Measurements from ENCODE around the gene MORN5. TPM values are rescaled to one million over a fixed set of nuclear protein-coding genes. Genes with fewer than 3 reads are reported as not detected.

Gene MORN5
- total and polyA plus RNA-seq, 10 donors, result 1.4 TPM; not detected in 9

DNA sequence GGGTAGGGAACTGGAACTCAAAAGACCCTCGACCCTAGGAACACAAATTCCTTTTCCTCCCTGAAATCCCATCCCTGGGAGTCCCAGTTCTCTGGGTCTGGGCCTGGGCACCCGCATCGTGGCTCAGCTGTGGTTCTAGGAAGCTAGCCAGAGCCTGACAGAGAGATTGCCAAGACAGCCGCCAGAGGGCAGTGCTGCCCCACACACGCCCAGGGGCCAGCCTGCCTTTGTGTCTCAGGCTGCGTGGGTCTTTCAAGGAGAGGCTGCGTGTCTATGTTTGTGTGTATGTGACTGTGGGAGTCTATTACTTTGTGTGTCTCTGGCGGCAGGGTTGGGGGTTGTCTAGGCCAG is 34.6 kb upstream of the MORN5 start:
- no peaks in the 10 kb centered on the region for H3K36me3 ChIP-seq
- H3K27ac ChIP-seq, result no peak overlapping the region
- peaks cover 0 to 58% (median 21%) of the 10 kb centered on the region in 7 donors for H3K27me3 ChIP-seq (replicated peaks in 1 of 7)
- intact Hi-C loops (cut with DNase I; ENCODE audit: low total_unique reads), result loop anchor here (2.0 to 10.0 kb wide), 3 partner anchors 226 to 690 kb away; no protein-coding TSS in a partner anchor
- H3K4me3 ChIP-seq, result no peak overlapping the region
- peak in 1 of 3 donors; percentile 50 for TF ChIP-seq POLR2AphosphoS5 (IDR thresholded peaks at IDR 0.05)
- TF ChIP-seq, protein P1, sequence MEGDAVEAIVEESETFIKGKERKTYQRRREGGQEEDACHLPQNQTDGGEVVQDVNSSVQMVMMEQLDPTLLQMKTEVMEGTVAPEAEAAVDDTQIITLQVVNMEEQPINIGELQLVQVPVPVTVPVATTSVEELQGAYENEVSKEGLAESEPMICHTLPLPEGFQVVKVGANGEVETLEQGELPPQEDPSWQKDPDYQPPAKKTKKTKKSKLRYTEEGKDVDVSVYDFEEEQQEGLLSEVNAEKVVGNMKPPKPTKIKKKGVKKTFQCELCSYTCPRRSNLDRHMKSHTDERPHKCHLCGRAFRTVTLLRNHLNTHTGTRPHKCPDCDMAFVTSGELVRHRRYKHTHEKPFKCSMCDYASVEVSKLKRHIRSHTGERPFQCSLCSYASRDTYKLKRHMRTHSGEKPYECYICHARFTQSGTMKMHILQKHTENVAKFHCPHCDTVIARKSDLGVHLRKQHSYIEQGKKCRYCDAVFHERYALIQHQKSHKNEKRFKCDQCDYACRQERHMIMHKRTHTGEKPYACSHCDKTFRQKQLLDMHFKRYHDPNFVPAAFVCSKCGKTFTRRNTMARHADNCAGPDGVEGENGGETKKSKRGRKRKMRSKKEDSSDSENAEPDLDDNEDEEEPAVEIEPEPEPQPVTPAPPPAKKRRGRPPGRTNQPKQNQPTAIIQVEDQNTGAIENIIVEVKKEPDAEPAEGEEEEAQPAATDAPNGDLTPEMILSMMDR (IDR thresholded peaks at IDR 0.05 in 8 of 11, conservative IDR thresholded peaks at IDR 0.05 in 3 of 11), result peak; percentile 73 to 97 (median 95)
- TF ChIP-seq POLR2A (IDR thresholded peaks at IDR 0.05), result no peak
- DNase-seq, result peak; percentile 93
- H3K4me1 ChIP-seq, result peaks cover 13 to 48% (median 43%) of the 10 kb centered on the region in 6 donors
- 0 to 4% (median 1%) methylated on average over 5 to 8 of the region's 8 CpGs for WGBS, 5 donors
- H3K9me3 ChIP-seq, result no peaks in the 10 kb centered on the region

GRCh38 chr9:122125509-122126330 is 34.0 kb upstream of the MORN5 start:
- H3K27me3 ChIP-seq (replicated peaks in 1 of 7), result peaks cover 0 to 58% (median 21%) of the 10 kb centered on the region in 7 donors
- TF ChIP-seq, protein P1 (IDR thresholded peaks at IDR 0.05 in 8 of 11, conservative IDR thresholded peaks at IDR 0.05 in 3 of 11), result peak in 1 of 11 experiments; percentile 16
- TF ChIP-seq POLR2A (IDR thresholded peaks at IDR 0.05) (no peak), POLR2AphosphoS5 (IDR thresholded peaks at IDR 0.05) (no peak)
- H3K4me1 ChIP-seq, result peaks cover 13 to 48% (median 43%) of the 10 kb centered on the region in 6 donors
- H3K27ac ChIP-seq, result no peak overlapping the region
- H3K9me3 ChIP-seq, result no peaks in the 10 kb centered on the region
- no peaks in the 10 kb centered on the region for H3K36me3 ChIP-seq
- intact Hi-C loops (cut with DNase I; ENCODE audit: low total_unique reads), result loop anchor here (2.0 to 10.0 kb wide), 3 partner anchors 225 to 689 kb away; no protein-coding TSS in a partner anchor
- peak overlapping the region in 1 of 8 donors; percentile 48 for H3K4me3 ChIP-seq
- WGBS, 5 donors, result 51 to 69% (median 62%) methylated on average over 18 to 21 of the region's 21 CpGs
- no peak for DNase-seq

GRCh38 chr9:122126331-122127261 is 33.1 kb upstream of the MORN5 start:
- Histone ChIP-seq H3K9me3 (no peaks in the 10 kb centered on the region), H3K27ac (no peak overlapping the region), H3K36me3 (no peaks in the 10 kb centered on the region), H3K27me3 (replicated peaks in 1 of 7) (peaks cover 0 to 64% (median 21%) of the 10 kb centered on the region in 7 donors), H3K4me1 (peaks cover 13 to 51% (median 44%) of the 10 kb centered on the region in 6 donors), H3K4me3 (peak overlapping the region in 4 of 8 donors; percentile 5 to 48 (median 10))
- intact Hi-C loops (cut with DNase I; ENCODE audit: low total_unique reads), result loop anchor here (10.0 kb wide), 2 partner anchors 328 to 688 kb away; no protein-coding TSS in a partner anchor
- DNase-seq, result no peak
- no peak for TF ChIP-seq POLR2A (IDR thresholded peaks at IDR 0.05)
- TF ChIP-seq POLR2AphosphoS5 (IDR thresholded peaks at IDR 0.05), result no peak
- TF ChIP-seq, protein P1 (IDR thresholded peaks at IDR 0.05 in 8 of 11, conservative IDR thresholded peaks at IDR 0.05 in 3 of 11), result no peak
- WGBS, 5 donors, result 18 to 29% (median 24%) methylated on average over 58 to 64 of the region's 64 CpGs

Data from spleen (tissue), 11 donors.